Measurements from ENCODE around the gene SMARCAL1. TPM values are rescaled to one million over a fixed set of nuclear protein-coding genes. Genes with fewer than 3 reads are reported as not detected.

The SMARCAL1 gene
- polyA plus RNA-seq, 1 donor from 2014 or later: 7.5 TPM

DNA sequence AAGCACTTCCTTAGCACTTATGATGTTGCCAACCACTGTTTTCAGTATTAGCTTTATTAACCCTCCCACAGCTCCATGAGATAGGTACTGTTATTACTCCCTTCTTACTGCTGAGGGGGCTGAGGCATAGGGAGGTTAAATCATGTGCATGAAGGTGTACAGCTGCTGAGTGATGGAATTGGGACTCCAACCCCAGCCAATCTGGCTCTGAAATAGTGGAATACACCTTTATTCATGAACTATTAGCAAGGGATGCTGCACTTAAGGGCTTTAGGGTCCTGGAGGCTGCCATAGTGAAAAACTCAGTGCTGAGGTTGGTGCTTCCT is 19.2 kb downstream of the SMARCAL1 start:
- Histone ChIP-seq H3F3A (ENCODE audit: insufficient read depth, low read length, poor library complexity, severe bottlenecking) (no peaks in the 10 kb centered on the region), H3K36me3 (ENCODE audit: insufficient read depth, low read length) (no peaks in the 10 kb centered on the region), H2AFZ (ENCODE audit: low read depth, low read length) (no peak overlapping the region), H3K27ac (ENCODE audit: low read length) (no peak overlapping the region), H3K9ac (ENCODE audit: low read length) (no peak overlapping the region), H4K20me1 (ENCODE audit: insufficient read depth) (no peaks in the 10 kb centered on the region), H3K4me3 (ENCODE audit: low read length) (no peak overlapping the region), H3K4me2 (ENCODE audit: low read length) (no peak overlapping the region), H3K9me3 (ENCODE audit: low read length) (no peaks in the 10 kb centered on the region), H3K27me3 (ENCODE audit: insufficient read depth, low read depth, low read length) (no peaks in the 10 kb centered on the region), H3K79me2 (replicated peaks; ENCODE audit: insufficient read depth, low read length) (no peaks in the 10 kb centered on the region), H3K9me2 (ENCODE audit: insufficient read depth, low read length) (no peaks in the 10 kb centered on the region)
- TF ChIP-seq EZH2 (IDR thresholded peaks at IDR 0.05; ENCODE audit: borderline replicate concordance, insufficient read depth, low read length, poor library complexity, severe bottlenecking): no peak
- no peak for TF ChIP-seq EP300 (conservative IDR thresholded peaks at IDR 0.05; ENCODE audit: poor library complexity, severe bottlenecking)
- TF ChIP-seq TAF1 (IDR thresholded peaks at IDR 0.05; ENCODE audit: low read depth): no peak
- TF ChIP-seq RAD21 (conservative IDR thresholded peaks at IDR 0.05): no peak
- no peak for TF ChIP-seq SMC3 (conservative IDR thresholded peaks at IDR 0.05; ENCODE audit: poor library complexity)
- TF ChIP-seq, protein P1, sequence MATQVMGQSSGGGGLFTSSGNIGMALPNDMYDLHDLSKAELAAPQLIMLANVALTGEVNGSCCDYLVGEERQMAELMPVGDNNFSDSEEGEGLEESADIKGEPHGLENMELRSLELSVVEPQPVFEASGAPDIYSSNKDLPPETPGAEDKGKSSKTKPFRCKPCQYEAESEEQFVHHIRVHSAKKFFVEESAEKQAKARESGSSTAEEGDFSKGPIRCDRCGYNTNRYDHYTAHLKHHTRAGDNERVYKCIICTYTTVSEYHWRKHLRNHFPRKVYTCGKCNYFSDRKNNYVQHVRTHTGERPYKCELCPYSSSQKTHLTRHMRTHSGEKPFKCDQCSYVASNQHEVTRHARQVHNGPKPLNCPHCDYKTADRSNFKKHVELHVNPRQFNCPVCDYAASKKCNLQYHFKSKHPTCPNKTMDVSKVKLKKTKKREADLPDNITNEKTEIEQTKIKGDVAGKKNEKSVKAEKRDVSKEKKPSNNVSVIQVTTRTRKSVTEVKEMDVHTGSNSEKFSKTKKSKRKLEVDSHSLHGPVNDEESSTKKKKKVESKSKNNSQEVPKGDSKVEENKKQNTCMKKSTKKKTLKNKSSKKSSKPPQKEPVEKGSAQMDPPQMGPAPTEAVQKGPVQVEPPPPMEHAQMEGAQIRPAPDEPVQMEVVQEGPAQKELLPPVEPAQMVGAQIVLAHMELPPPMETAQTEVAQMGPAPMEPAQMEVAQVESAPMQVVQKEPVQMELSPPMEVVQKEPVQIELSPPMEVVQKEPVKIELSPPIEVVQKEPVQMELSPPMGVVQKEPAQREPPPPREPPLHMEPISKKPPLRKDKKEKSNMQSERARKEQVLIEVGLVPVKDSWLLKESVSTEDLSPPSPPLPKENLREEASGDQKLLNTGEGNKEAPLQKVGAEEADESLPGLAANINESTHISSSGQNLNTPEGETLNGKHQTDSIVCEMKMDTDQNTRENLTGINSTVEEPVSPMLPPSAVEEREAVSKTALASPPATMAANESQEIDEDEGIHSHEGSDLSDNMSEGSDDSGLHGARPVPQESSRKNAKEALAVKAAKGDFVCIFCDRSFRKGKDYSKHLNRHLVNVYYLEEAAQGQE (IDR thresholded peaks at IDR 0.05; ENCODE audit: borderline replicate concordance): no peak
- TF ChIP-seq MXI1 (conservative IDR thresholded peaks at IDR 0.05; ENCODE audit: poor library complexity, severe bottlenecking): no peak
- no peak for TF ChIP-seq POLR2AphosphoS5 (IDR thresholded peaks at IDR 0.05)
- no peak for TF ChIP-seq CTCF (IDR thresholded peaks at IDR 0.05; ENCODE audit: poor library complexity, severe bottlenecking)

GRCh38 chr2:216436383-216436782 is 24.1 kb downstream of the SMARCAL1 start:
- H3K79me2 ChIP-seq (replicated peaks; ENCODE audit: insufficient read depth, low read length): no peaks in the 10 kb centered on the region
- H2AFZ ChIP-seq (ENCODE audit: low read depth, low read length): no peak overlapping the region
- no peak overlapping the region for H3K9ac ChIP-seq (ENCODE audit: low read length)
- no peaks in the 10 kb centered on the region for H3K27me3 ChIP-seq (ENCODE audit: insufficient read depth, low read depth, low read length)
- H3F3A ChIP-seq (ENCODE audit: insufficient read depth, low read length, poor library complexity, severe bottlenecking): no peaks in the 10 kb centered on the region
- H4K20me1 ChIP-seq (ENCODE audit: insufficient read depth): no peaks in the 10 kb centered on the region
- no peak overlapping the region for H3K27ac ChIP-seq (ENCODE audit: low read length)
- H3K9me2 ChIP-seq (ENCODE audit: insufficient read depth, low read length): no peaks in the 10 kb centered on the region
- TF ChIP-seq POLR2AphosphoS5 (IDR thresholded peaks at IDR 0.05) (no peak), CTCF (IDR thresholded peaks at IDR 0.05; ENCODE audit: poor library complexity, severe bottlenecking) (no peak), RAD21 (conservative IDR thresholded peaks at IDR 0.05) (no peak), MXI1 (conservative IDR thresholded peaks at IDR 0.05; ENCODE audit: poor library complexity, severe bottlenecking) (no peak), EP300 (conservative IDR thresholded peaks at IDR 0.05; ENCODE audit: poor library complexity, severe bottlenecking) (no peak), SMC3 (conservative IDR thresholded peaks at IDR 0.05; ENCODE audit: poor library complexity) (no peak), TAF1 (IDR thresholded peaks at IDR 0.05; ENCODE audit: low read depth) (no peak), EZH2 (IDR thresholded peaks at IDR 0.05; ENCODE audit: borderline replicate concordance, insufficient read depth, low read length, poor library complexity, severe bottlenecking) (no peak)
- TF ChIP-seq, protein P1 (IDR thresholded peaks at IDR 0.05; ENCODE audit: borderline replicate concordance): no peak
- H3K4me2 ChIP-seq (ENCODE audit: low read length): no peak overlapping the region
- peaks cover 5% of the 10 kb centered on the region for H3K36me3 ChIP-seq (ENCODE audit: insufficient read depth, low read length)
- H3K9me3 ChIP-seq (ENCODE audit: low read length): no peaks in the 10 kb centered on the region
- no peak overlapping the region for H3K4me3 ChIP-seq (ENCODE audit: low read length)

Measured in neural cell (in vitro differentiated cells).